HepG2 (cell line): ENCODE measurements around the gene ZFP90. TPM values are rescaled to one million over a fixed set of nuclear protein-coding genes. Genes with fewer than 3 reads are reported as not detected.
A peak's percentile ranks its signal among the peaks of the same experiment; 100 is the strongest.

Experiments used
- ETV6 ChIP-seq: sonication (generic); formaldehyde crosslinking; conservative IDR thresholded peaks from 2 replicates; pipeline ENCODE4 v1.4.0; 2020; ENCODE audit warnings: missing genetic modification reagents
- MEIS2 ChIP-seq: sonication (generic); formaldehyde crosslinking; IDR thresholded peaks from 2 replicates; pipeline ENCODE4 v1.9.0; 2021; ENCODE audit warnings: mild to moderate bottlenecking, missing genetic modification reagents
- NFRKB ChIP-seq: fragments of 450-650 bp; IDR thresholded peaks from 2 replicates; pipeline ENCODE4 v1.6.1; 2017
- RARA ChIP-seq: IDR thresholded peaks from 2 replicates; pipeline ENCODE4 v1.6.1; 2016; ENCODE audit warnings: missing genetic modification reagents, missing compliant biosample characterization
- RORA ChIP-seq: sonication (generic); formaldehyde crosslinking; IDR thresholded peaks from 2 replicates; pipeline ENCODE4 v1.5.0; 2020; ENCODE audit warnings: mild to moderate bottlenecking, missing genetic modification reagents, moderate library complexity
- SALL1 ChIP-seq: sonication (generic); formaldehyde crosslinking; IDR thresholded peaks from 2 replicates; pipeline ENCODE4 v1.8.0; 2022; ENCODE audit warnings: mild to moderate bottlenecking, missing genetic modification reagents
- SNAI1 ChIP-seq: sonication (generic); formaldehyde crosslinking; IDR thresholded peaks from 2 replicates; pipeline ENCODE4 v1.5.0; 2020; ENCODE audit warnings: mild to moderate bottlenecking, missing genetic modification reagents, borderline replicate concordance
- SP2 ChIP-seq: sonication (generic); formaldehyde crosslinking; IDR thresholded peaks from 2 replicates; pipeline ENCODE4 v1.5.1; 2020; ENCODE audit warnings: mild to moderate bottlenecking, missing genetic modification reagents
- ZIK1 ChIP-seq: sonication (generic); formaldehyde crosslinking; IDR thresholded peaks from 2 replicates; pipeline ENCODE4 v1.5.0; 2020; ENCODE audit warnings: mild to moderate bottlenecking, low read depth, missing genetic modification reagents, borderline replicate concordance
- ZNF224 ChIP-seq: sonication (generic); formaldehyde crosslinking; IDR thresholded peaks from 2 replicates; pipeline ENCODE4 v1.5.0; 2020; ENCODE audit warnings: mild to moderate bottlenecking, missing genetic modification reagents
- ZNF720 ChIP-seq: sonication (generic); formaldehyde crosslinking; IDR thresholded peaks from 2 replicates; pipeline ENCODE4 v1.4.0; 2020; ENCODE audit warnings: missing genetic modification reagents
- polyA plus RNA-seq, 8 experiments: library from polyadenylated mRNA; depleted of rRNA in 3 of 8; stranded (reverse) in 7 of 8; unstranded in 1 of 8; fragments of >200 nt; fragmentation: Illumina TruSeq in 4 of 8; extraction: Trizol in 4 of 8; gene quantifications; 2 replicates each; pipeline versions ENCODE4 v1.2.1 to v1.2.3, GENCODE V29; 2011 to 2016; ENCODE audit warnings: low read depth in 4 of 8, missing spikeins in 1 of 8, mixed read lengths in 1 of 8; ENCODE audit not compliant: insufficient read depth in 1 of 8
- total RNA-seq, 5 experiments: library from RNA; depleted of rRNA; stranded (reverse); fragments of >200 nt; fragmentation: Illumina TruSeq; extraction: Trizol; gene quantifications; 2 replicates each; pipeline ENCODE4 v1.2.3, GENCODE V29; 2016; ENCODE audit warnings: low read depth in 1 of 5
- TF ChIP-seq, protein P1 (sequence below): sonication (generic); formaldehyde crosslinking; IDR thresholded peaks from 2 replicates; pipeline ENCODE4 v1.5.1; 2020; ENCODE audit warnings: missing genetic modification reagents, mild to moderate bottlenecking, borderline replicate concordance
- TF ChIP-seq, protein P2 (sequence below): sonication (generic); formaldehyde crosslinking; IDR thresholded peaks from 2 replicates; pipeline ENCODE4 v1.4.0; 2020; ENCODE audit warnings: mild to moderate bottlenecking, missing genetic modification reagents
- TF ChIP-seq, protein P3 (sequence below): sonication (generic); formaldehyde crosslinking; IDR thresholded peaks from 2 replicates; pipeline ENCODE4 v1.4.0; 2020; ENCODE audit warnings: missing genetic modification reagents
- TF ChIP-seq, protein P4 (sequence below): sonication (generic); formaldehyde crosslinking; IDR thresholded peaks from 2 replicates; pipeline ENCODE4 v1.4.0; 2020; ENCODE audit warnings: missing genetic modification reagents, mild to moderate bottlenecking, borderline replicate concordance
- TF ChIP-seq, protein P5 (sequence below): sonication (generic); formaldehyde crosslinking; IDR thresholded peaks from 2 replicates; pipeline ENCODE4 v1.8.1; 2023; ENCODE audit warnings: mild to moderate bottlenecking, missing genetic modification reagents

Gene ZFP90
- total and polyA plus RNA-seq, 2 of the 13 experiments (the other 11 are each of a cell fraction or from before 2014, with no cell fraction given), result 17.6 to 18.9 TPM

DNA sequence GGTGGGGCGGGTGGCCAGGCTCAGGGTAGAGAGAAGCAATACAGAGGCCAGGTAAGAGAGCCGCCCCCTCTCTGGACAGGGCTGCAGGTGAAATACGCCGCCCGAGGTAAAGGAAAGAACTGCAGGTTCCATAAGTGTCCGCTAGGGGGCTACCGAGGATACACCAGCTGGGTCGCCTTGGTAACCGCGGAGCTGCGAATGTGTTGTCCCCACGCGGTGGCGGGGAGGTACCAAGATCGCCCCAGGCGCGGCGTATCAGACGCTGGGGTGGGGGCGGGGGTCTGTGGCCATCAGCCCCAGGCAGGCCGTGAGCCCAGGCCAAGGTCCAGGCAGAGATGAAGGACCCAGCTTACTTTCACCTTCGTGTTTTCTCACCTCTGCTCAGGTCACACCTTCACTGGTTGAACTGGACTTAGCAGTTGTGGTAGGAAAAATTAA is 18.4 kb upstream of the ZFP90 start (continued):
- TF ChIP-seq, protein P1, sequence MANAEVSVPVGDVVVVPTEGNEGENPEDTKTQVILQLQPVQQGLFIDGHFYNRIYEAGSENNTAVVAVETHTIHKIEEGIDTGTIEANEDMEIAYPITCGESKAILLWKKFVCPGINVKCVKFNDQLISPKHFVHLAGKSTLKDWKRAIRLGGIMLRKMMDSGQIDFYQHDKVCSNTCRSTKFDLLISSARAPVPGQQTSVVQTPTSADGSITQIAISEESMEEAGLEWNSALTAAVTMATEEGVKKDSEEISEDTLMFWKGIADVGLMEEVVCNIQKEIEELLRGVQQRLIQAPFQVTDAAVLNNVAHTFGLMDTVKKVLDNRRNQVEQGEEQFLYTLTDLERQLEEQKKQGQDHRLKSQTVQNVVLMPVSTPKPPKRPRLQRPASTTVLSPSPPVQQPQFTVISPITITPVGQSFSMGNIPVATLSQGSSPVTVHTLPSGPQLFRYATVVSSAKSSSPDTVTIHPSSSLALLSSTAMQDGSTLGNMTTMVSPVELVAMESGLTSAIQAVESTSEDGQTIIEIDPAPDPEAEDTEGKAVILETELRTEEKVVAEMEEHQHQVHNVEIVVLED (CRISPR knock-in tag), result peak; percentile 55; the same call in 1 of the 2 replicates
- TF ChIP-seq MEIS2 (CRISPR knock-in tag) (peak; percentile 30; the same call in 1 of the 2 replicates), SP2 (no peak), ZNF224 (0 out of 2 replicates have a peak, but pooled peaks have one; percentile 44), RORA (CRISPR knock-in tag) (no peak), SNAI1 (CRISPR knock-in tag) (no peak), ETV6 (CRISPR knock-in tag) (no peak), ZIK1 (CRISPR knock-in tag) (no peak), SALL1 (CRISPR knock-in tag) (peak; percentile 73; the same call in 1 of the 2 replicates), RARA (CRISPR knock-in tag) (peak; percentile 30; the same call in 1 of the 2 replicates), NFRKB (no peak), ZNF720 (CRISPR knock-in tag) (no peak)
- TF ChIP-seq, protein P2, sequence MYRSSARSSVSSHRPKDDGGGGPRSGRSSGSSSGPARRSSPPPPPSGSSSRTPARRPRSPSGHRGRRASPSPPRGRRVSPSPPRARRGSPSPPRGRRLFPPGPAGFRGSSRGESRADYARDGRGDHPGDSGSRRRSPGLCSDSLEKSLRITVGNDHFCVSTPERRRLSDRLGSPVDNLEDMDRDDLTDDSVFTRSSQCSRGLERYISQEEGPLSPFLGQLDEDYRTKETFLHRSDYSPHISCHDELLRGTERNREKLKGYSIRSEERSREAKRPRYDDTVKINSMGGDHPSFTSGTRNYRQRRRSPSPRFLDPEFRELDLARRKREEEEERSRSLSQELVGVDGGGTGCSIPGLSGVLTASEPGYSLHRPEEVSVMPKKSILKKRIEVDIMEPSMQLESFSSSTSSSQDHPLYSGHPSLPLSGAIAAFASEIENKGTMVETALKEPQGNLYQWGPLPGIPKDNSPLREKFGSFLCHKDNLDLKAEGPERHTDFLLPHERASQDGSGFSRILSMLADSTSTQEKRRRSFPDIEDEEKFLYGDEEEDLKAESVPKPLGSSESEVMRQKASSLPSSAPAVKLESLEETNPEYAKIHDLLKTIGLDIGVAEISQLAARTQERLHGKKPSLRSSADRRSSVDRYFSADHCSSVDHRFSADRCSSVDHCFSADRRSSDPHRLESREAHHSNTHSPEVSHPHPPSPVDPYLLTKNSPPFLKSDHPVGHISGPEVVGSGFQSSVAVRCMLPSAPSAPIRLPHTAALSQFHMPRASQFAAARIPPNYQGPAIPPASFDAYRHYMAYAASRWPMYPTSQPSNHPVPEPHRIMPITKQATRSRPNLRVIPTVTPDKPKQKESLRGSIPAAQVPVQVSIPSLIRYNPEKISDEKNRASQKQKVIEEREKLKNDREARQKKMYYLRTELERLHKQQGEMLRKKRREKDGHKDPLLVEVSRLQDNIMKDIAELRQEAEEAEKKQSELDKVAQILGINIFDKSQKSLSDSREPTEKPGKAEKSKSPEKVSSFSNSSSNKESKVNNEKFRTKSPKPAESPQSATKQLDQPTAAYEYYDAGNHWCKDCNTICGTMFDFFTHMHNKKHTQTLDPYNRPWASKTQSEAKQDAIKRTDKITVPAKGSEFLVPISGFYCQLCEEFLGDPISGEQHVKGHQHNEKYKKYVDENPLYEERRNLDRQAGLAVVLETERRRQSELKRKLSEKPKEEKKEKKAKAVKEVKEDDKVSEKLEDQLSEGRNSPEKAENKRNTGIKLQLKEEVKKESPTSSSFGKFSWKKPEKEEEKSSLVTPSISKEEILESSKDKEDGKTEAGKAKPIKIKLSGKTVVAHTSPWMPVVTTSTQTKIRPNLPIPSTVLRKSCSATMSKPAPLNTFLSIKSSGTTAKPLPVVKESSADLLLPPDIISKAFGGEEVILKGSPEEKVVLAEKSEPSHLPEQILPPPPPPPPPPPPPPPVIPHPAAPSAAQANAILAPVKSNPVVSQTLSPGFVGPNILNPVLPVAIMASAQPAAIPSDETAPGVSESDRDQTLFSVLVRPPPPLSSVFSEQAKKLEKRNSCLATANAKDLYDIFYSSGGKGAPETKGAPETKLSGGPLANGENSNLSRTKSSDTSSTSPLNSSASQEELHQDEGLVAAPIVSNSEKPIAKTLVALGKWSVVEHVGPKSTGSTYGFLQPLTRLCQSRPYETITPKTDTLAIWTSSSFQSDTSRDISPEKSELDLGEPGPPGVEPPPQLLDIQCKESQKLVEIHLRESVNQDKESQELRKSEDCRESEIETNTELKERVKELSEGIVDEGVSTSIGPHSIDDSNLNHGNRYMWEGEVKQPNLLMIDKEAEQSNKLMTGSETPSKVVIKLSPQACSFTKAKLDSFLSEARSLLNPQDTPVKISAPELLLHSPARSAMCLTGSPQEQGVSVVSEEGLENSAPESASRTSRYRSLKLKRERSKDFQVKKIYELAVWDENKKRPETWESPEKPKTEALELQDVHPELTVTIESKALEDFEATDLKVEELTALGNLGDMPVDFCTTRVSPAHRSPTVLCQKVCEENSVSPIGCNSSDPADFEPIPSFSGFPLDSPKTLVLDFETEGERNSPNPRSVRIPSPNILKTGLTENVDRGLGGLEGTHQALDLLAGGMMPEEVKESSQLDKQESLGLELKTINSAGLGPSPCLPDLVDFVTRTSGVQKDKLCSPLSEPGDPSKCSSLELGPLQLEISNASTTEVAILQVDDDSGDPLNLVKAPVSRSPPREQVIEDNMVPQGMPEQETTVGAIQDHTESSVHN (CRISPR knock-in tag), result no peak
- TF ChIP-seq, protein P3, sequence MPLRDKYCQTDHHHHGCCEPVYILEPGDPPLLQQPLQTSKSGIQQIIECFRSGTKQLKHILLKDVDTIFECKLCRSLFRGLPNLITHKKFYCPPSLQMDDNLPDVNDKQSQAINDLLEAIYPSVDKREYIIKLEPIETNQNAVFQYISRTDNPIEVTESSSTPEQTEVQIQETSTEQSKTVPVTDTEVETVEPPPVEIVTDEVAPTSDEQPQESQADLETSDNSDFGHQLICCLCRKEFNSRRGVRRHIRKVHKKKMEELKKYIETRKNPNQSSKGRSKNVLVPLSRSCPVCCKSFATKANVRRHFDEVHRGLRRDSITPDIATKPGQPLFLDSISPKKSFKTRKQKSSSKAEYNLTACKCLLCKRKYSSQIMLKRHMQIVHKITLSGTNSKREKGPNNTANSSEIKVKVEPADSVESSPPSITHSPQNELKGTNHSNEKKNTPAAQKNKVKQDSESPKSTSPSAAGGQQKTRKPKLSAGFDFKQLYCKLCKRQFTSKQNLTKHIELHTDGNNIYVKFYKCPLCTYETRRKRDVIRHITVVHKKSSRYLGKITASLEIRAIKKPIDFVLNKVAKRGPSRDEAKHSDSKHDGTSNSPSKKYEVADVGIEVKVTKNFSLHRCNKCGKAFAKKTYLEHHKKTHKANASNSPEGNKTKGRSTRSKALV (CRISPR knock-in tag), result no peak
- TF ChIP-seq, protein P4, sequence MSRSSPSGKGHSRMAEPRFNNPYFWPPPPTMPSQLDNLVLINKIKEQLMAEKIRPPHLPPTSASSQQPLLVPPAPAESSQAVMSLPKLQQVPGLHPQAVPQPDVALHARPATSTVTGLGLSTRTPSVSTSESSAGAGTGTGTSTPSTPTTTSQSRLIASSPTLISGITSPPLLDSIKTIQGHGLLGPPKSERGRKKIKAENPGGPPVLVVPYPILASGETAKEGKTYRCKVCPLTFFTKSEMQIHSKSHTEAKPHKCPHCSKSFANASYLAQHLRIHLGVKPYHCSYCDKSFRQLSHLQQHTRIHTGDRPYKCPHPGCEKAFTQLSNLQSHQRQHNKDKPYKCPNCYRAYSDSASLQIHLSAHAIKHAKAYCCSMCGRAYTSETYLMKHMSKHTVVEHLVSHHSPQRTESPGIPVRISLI (CRISPR knock-in tag), result no peak
- TF ChIP-seq, protein P5, sequence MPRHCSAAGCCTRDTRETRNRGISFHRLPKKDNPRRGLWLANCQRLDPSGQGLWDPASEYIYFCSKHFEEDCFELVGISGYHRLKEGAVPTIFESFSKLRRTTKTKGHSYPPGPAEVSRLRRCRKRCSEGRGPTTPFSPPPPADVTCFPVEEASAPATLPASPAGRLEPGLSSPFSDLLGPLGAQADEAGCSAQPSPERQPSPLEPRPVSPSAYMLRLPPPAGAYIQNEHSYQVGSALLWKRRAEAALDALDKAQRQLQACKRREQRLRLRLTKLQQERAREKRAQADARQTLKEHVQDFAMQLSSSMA (CRISPR knock-in tag), result no peak
